Measurements from ENCODE around the gene FLNC. TPM values are rescaled to one million over a fixed set of nuclear protein-coding genes. Genes with fewer than 3 reads are reported as not detected.

The FLNC gene
- total RNA-seq, 1 experiment from 2014 or later, result 128 TPM

DNA sequence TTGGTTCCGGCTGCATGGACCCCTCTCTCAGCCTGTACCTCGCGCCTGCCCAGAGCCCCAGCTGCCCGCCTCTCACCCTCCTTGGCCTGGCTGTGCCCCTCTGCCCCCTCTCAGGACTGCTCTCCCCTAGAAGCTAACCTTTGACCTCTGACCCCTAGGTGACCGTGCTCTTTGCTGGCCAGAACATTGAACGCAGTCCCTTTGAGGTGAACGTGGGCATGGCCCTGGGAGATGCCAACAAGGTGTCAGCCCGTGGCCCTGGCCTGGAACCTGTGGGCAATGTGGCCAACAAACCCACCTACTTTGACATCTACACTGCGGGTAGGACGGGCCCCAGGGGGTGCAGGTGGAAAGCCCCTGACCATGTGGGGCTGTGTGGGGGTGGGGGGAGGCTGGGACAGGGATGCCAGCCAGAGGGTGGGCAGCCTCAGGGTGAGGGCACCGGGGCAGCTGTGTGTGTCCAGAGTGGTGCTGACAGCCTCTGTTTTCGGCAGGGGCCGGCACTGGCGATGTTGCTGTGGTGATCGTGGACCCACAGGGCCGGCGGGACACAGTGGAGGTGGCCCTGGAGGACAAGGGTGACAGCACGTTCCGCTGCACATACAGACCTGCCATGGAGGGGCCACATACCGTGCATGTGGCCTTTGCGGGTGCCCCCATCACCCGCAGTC, 8.0 kb downstream of the FLNC start:
- H3K4me1 Mint-ChIP-seq (ENCODE audit: low read depth, unreplicated experiment), result peaks cover 5% of the 10 kb centered on the region
- ChIA-PET POLR2A (no interaction called here), CTCF (no interaction called here)
- H3K27me3 ChIP-seq (replicated peaks; ENCODE audit: control insufficient read depth, insufficient read depth, low read length), result no peaks in the 10 kb centered on the region
- peaks cover 44% of the 10 kb centered on the region for H3K36me3 Mint-ChIP-seq (ENCODE audit: insufficient read depth, unreplicated experiment)
- H3K4me3 ChIP-seq (ENCODE audit: low read depth, low read length), result no peak overlapping the region
- no peaks in the 10 kb centered on the region for H3K36me3 ChIP-seq (ENCODE audit: control insufficient read depth, insufficient read depth, low read length)
- no peak for DNase-seq
- no peaks in the 10 kb centered on the region for H3K4me1 ChIP-seq
- no TSS peak for BruUV-seq (replicated peaks)
- H3K27me3 Mint-ChIP-seq (ENCODE audit: insufficient read depth, unreplicated experiment), result no peaks in the 10 kb centered on the region
- TF ChIP-seq, protein P1, sequence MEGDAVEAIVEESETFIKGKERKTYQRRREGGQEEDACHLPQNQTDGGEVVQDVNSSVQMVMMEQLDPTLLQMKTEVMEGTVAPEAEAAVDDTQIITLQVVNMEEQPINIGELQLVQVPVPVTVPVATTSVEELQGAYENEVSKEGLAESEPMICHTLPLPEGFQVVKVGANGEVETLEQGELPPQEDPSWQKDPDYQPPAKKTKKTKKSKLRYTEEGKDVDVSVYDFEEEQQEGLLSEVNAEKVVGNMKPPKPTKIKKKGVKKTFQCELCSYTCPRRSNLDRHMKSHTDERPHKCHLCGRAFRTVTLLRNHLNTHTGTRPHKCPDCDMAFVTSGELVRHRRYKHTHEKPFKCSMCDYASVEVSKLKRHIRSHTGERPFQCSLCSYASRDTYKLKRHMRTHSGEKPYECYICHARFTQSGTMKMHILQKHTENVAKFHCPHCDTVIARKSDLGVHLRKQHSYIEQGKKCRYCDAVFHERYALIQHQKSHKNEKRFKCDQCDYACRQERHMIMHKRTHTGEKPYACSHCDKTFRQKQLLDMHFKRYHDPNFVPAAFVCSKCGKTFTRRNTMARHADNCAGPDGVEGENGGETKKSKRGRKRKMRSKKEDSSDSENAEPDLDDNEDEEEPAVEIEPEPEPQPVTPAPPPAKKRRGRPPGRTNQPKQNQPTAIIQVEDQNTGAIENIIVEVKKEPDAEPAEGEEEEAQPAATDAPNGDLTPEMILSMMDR (IDR thresholded peaks at IDR 0.05; ENCODE audit: insufficient read depth in 1 of 2, low read depth in 1 of 2, low read length in 1 of 2, severe bottlenecking in 1 of 2, unreplicated experiment in 1 of 2), result no peak
- H3K4me3 Mint-ChIP-seq (ENCODE audit: unreplicated experiment), result no peak overlapping the region
- H3K9me3 ChIP-seq, result no peaks in the 10 kb centered on the region
- H3K9me3 Mint-ChIP-seq (ENCODE audit: unreplicated experiment), result no peaks in the 10 kb centered on the region
- intact Hi-C loops (cut with micrococcal nuclease; ENCODE audit: unreplicated experiment), result no loop called here
- H3K27ac Mint-ChIP-seq (ENCODE audit: unreplicated experiment), result no peak overlapping the region

DNA sequence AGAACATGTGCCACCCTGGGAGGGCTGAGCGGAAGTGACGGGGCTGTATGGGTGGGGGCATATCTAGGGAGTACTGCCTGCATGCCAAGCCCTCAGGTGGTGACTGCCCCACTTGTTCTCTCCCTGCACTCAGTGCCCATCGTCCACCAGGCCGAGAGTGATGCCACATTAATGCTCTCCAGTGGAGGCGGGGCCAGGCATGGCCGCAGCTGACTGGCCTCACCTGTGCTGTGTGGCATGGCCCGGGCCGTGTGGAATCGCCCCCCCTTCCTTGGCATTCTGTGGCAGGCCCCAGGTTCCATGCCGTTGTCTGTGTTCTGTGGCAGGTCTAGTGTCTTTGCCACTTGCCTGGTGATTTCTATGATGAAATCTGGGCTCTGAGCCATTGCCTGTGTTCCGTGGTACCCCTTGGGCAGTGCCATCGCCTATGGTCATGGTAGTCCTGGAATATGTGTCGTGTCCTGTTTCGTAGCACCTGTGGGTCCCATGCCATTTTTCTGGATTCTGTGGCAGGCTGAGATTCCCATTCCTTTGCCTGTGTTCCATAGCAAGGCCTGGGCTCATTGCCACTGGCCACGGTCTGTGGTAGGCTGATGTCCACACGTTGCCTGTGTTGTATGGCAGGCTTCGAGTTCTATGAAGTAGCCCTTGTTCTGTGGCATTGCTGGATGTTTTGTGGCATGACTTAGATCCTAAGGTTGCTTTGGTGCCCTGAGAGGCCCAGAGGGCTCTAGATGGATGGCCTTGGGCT, 8.9 kb downstream of the FLNC start:
- TF ChIP-seq, protein P1 (IDR thresholded peaks at IDR 0.05; ENCODE audit: insufficient read depth in 1 of 2, low read depth in 1 of 2, low read length in 1 of 2, severe bottlenecking in 1 of 2, unreplicated experiment in 1 of 2), result no peak
- H3K4me1 Mint-ChIP-seq (ENCODE audit: low read depth, unreplicated experiment), result no peaks in the 10 kb centered on the region
- Histone ChIP-seq H3K27me3 (replicated peaks; ENCODE audit: control insufficient read depth, insufficient read depth, low read length) (no peaks in the 10 kb centered on the region), H3K4me1 (no peaks in the 10 kb centered on the region), H3K9me3 (no peaks in the 10 kb centered on the region), H3K4me3 (ENCODE audit: low read depth, low read length) (no peak overlapping the region), H3K36me3 (ENCODE audit: control insufficient read depth, insufficient read depth, low read length) (no peaks in the 10 kb centered on the region)
- POLR2A ChIA-PET, result no interaction called here
- no peak overlapping the region for H3K4me3 Mint-ChIP-seq (ENCODE audit: unreplicated experiment)
- DNase-seq, result no peak
- intact Hi-C loops (cut with micrococcal nuclease; ENCODE audit: unreplicated experiment), result no loop called here
- H3K9me3 Mint-ChIP-seq (ENCODE audit: unreplicated experiment), result no peaks in the 10 kb centered on the region
- peaks cover 51% of the 10 kb centered on the region for H3K36me3 Mint-ChIP-seq (ENCODE audit: insufficient read depth, unreplicated experiment)
- CTCF ChIA-PET, result no interaction called here
- no peaks in the 10 kb centered on the region for H3K27me3 Mint-ChIP-seq (ENCODE audit: insufficient read depth, unreplicated experiment)
- no peak overlapping the region for H3K27ac Mint-ChIP-seq (ENCODE audit: unreplicated experiment)
- BruUV-seq (replicated peaks), result no TSS peak

DNA sequence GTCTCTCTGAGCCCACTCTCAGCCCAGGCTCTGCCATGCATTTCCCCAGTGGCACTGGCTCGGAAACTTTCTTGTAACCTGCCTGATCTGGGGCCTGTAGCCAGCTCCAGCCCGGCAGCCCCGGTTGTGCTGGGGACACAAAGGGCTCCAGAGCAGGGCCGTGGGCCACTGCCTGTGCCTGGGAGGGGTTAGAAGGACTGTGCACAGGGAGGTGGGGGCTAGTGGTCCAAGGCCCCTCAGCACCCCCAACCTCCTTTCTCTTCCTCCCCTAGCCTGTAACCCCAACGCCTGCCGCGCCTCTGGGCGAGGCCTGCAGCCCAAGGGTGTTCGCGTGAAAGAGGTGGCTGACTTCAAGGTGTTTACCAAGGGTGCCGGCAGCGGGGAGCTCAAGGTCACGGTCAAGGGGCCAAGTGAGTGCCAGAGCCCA, 9.6 kb downstream of the FLNC start:
- Histone ChIP-seq H3K4me3 (ENCODE audit: low read depth, low read length) (no peak overlapping the region), H3K4me1 (no peaks in the 10 kb centered on the region), H3K36me3 (ENCODE audit: control insufficient read depth, insufficient read depth, low read length) (no peaks in the 10 kb centered on the region), H3K9me3 (no peaks in the 10 kb centered on the region), H3K27me3 (replicated peaks; ENCODE audit: control insufficient read depth, insufficient read depth, low read length) (no peaks in the 10 kb centered on the region)
- no peaks in the 10 kb centered on the region for H3K27me3 Mint-ChIP-seq (ENCODE audit: insufficient read depth, unreplicated experiment)
- BruUV-seq (replicated peaks), result no TSS peak
- no peaks in the 10 kb centered on the region for H3K9me3 Mint-ChIP-seq (ENCODE audit: unreplicated experiment)
- peaks cover 54% of the 10 kb centered on the region for H3K36me3 Mint-ChIP-seq (ENCODE audit: insufficient read depth, unreplicated experiment)
- no peak overlapping the region for H3K27ac Mint-ChIP-seq (ENCODE audit: unreplicated experiment)
- no peak for DNase-seq
- no peaks in the 10 kb centered on the region for H3K4me1 Mint-ChIP-seq (ENCODE audit: low read depth, unreplicated experiment)
- CTCF ChIA-PET, result no interaction called here
- POLR2A ChIA-PET, result no interaction called here
- H3K4me3 Mint-ChIP-seq (ENCODE audit: unreplicated experiment), result no peak overlapping the region
- TF ChIP-seq, protein P1 (IDR thresholded peaks at IDR 0.05; ENCODE audit: insufficient read depth in 1 of 2, low read depth in 1 of 2, low read length in 1 of 2, severe bottlenecking in 1 of 2, unreplicated experiment in 1 of 2), result no peak
- intact Hi-C loops (cut with micrococcal nuclease; ENCODE audit: unreplicated experiment), result no loop called here

Measured in Caco-2 (cell line).